Nephron progenitor cell (in vitro differentiated cells): Measurements from ENCODE around the gene MAP7D1.
A peak's percentile ranks its signal among the peaks of the same experiment; 100 is the strongest.
"Not testable (repeated sequence)": the region's sequence is repeated elsewhere in the genome, so short reads cannot be mapped to it uniquely, and the experiment has no call there.

Experiments used
- DNase-seq: peaks from one replicate; pipeline ENCODE4 v3.0.0; 2021
- H3K27ac Mint-ChIP-seq: 2 replicates; pipeline ENCODE4 v1.8.0; 2021; ENCODE audit warnings: mild to moderate bottlenecking, moderate library complexity, mixed read lengths
- H3K27me3 Mint-ChIP-seq: 2 replicates; pipeline ENCODE4 v1.8.0; 2021; ENCODE audit warnings: mild to moderate bottlenecking, low read depth, mixed read lengths; ENCODE audit not compliant: poor library complexity
- H3K36me3 Mint-ChIP-seq: 2 replicates; pipeline ENCODE4 v1.8.0; 2021; ENCODE audit warnings: low read depth, mixed read lengths
- H3K4me1 Mint-ChIP-seq: 2 replicates; pipeline ENCODE4 v1.8.0; 2021; ENCODE audit warnings: mixed read lengths
- H3K4me3 Mint-ChIP-seq: 2 replicates; pipeline ENCODE4 v1.8.0; 2021; ENCODE audit warnings: mild to moderate bottlenecking, moderate library complexity, mixed read lengths
- H3K9me3 Mint-ChIP-seq: 2 replicates; pipeline ENCODE4 v1.8.0; 2021; ENCODE audit warnings: mild to moderate bottlenecking, moderate library complexity, mixed read lengths
- CTCF ChIP-seq: fragments of 200-600 bp; sonication (generic); IDR thresholded peaks from 2 replicates; pipeline ENCODE4 v1.5.0; 2021; ENCODE audit warnings: antibody characterized with exemption

The MAP7D1 gene

DNA sequence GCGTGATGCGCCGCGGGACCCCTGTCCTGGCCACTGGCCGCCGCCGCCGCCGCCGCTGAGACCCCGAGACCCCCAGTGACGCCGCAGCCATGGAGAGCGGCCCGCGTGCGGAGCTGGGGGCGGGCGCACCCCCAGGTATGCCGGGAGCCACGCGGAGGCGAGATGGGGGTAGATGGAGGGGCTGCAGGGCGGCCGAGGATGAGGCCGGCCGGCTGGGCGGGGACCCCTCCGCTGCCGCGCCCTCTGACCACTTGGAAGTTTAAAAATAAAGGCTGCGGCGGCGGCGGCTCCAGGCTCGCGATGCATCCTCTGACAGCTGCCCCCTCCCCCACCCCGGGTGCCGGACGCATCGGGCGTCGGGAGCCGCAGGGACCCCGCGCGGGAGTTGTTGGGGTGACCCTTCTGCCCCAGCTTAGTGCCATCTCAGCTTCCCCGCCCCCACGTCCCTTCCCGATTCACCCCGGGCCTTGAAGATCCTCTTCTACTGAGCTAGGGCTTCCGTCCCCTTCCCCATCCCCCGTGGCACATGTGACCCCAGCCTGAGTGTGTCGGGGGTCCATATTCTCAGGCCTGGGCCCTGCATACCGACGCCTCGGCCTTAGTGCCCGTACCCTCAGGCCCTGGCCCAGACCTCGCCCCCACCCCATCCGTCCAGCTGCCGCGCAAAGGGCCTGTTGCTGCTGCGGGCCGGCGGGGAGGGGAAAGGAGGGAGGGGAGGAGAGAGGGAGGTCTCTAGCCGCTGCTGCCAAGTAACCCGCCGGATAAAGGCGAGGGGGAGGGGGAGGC is 562 bp downstream of the MAP7D1 start:
- no peak for TF ChIP-seq CTCF
- Mint-ChIP-seq H3K36me3 (peaks cover 13% of the 10 kb centered on the region), H3K4me3 (peak overlapping the region; percentile 87), H3K9me3 (no peaks in the 10 kb centered on the region), H3K27ac (peak overlapping the region; percentile 95), H3K27me3 (peaks cover 2% of the 10 kb centered on the region), H3K4me1 (peaks cover 76% of the 10 kb centered on the region)
- DNase-seq, result peak; percentile 83

DNA sequence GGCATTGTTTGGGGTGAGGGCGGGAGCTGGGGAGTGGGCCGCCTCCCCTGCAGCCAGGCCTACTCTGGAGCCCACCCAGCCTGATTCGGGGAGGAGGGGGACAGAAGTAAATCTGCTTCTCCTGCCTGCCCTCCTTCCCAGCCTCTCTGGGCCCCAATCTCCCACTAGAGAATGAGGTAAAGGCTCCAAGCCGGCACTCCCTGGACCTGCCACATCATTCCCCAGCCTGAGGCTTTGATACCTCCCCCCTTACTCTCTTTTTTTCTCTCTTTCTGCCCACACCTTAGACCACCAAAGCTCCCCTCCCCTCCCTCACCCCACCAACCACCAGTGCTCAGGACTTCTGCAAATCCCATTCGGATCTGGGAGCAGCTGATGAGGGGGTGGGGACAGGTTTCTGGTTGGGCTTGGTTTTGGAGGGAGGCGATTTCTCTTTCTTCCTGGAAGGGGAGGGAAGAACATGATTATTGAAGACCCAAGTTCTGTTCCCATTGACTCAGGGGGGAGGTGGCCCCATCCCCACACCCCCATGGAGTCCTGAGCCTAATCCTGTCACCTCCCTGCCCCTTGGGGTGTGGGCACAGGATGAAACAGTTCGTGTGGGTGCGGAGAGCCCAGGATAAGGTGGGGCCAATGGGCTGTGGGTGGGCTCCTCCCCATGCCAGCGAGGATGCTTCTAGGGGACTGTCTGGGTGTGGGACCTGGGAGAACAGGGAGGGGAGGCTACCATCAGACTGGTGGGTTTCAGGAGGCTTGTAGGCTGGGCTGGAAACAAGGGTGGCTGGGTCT is 1.3 kb downstream of the MAP7D1 start:
- Mint-ChIP-seq H3K4me3 (peak overlapping the region; percentile 87), H3K4me1 (peaks cover 76% of the 10 kb centered on the region), H3K27ac (peak overlapping the region; percentile 93), H3K36me3 (peaks cover 13% of the 10 kb centered on the region), H3K9me3 (no peaks in the 10 kb centered on the region), H3K27me3 (peaks cover 1% of the 10 kb centered on the region)
- TF ChIP-seq CTCF, result no peak
- no peak for DNase-seq

- Mint-ChIP-seq H3K36me3 (peaks cover 13% of the 10 kb centered on the region), H3K4me1 (peaks cover 72% of the 10 kb centered on the region), H3K27me3 (no peaks in the 10 kb centered on the region), H3K9me3 (no peaks in the 10 kb centered on the region), H3K27ac (peak overlapping the region; percentile 93), H3K4me3 (peak overlapping the region; percentile 87)
- DNase-seq, result no peak
- TF ChIP-seq CTCF, result no peak
Measured at GRCh38 chr1:36157973-36158826, 2.2 kb downstream of the MAP7D1 start.

GRCh38 chr1:36158827-36159252 is 2.9 kb downstream of the MAP7D1 start:
- DNase-seq, H3K27me3 Mint-ChIP-seq, H3K9me3 Mint-ChIP-seq, H3K27ac Mint-ChIP-seq: not testable (repeated sequence)
- Mint-ChIP-seq H3K4me3 (peak overlapping the region; percentile 87), H3K4me1 (peaks cover 66% of the 10 kb centered on the region), H3K36me3 (peaks cover 13% of the 10 kb centered on the region)

- H3K4me3 Mint-ChIP-seq, result peak overlapping the region; percentile 54
- TF ChIP-seq CTCF, result no peak
- no peaks in the 10 kb centered on the region for H3K9me3 Mint-ChIP-seq
- H3K27me3 Mint-ChIP-seq, result no peaks in the 10 kb centered on the region
- peaks cover 20% of the 10 kb centered on the region for H3K36me3 Mint-ChIP-seq
- H3K27ac Mint-ChIP-seq, result peak overlapping the region; percentile 95
- no peak for DNase-seq
- peaks cover 63% of the 10 kb centered on the region for H3K4me1 Mint-ChIP-seq
Measured at GRCh38 chr1:36159614-36160387, 3.8 kb downstream of the MAP7D1 start.
